Endothelial cell of umbilical vein (primary cell): Measurements from ENCODE around the gene RAD51B.

ENCODE experiments used
- CTCF ChIP-seq, 2 donors: IDR thresholded peaks; 1 replicate in 1 of 2; 2 replicates in 1 of 2; pipeline ENCODE4 v1.5.1; 2011; ENCODE audit warnings: low read length in 2 of 2, mild to moderate bottlenecking in 2 of 2, moderate library complexity in 2 of 2, control low read depth in 1 of 2, inconsistent platforms in 1 of 2, low read depth in 1 of 2; ENCODE audit not compliant: insufficient read depth in 1 of 2; ENCODE audit errors: extremely low read depth in 1 of 2
- EZH2 ChIP-seq: IDR thresholded peaks from 2 replicates; pipeline ENCODE4 v1.6.1; 2012; ENCODE audit warnings: borderline replicate concordance, low read depth, mild to moderate bottlenecking, moderate library complexity, low read length, inconsistent platforms; ENCODE audit not compliant: severe bottlenecking
- JUN ChIP-seq: IDR thresholded peaks from 2 replicates; pipeline ENCODE4 v1.6.1; 2011; ENCODE audit warnings: borderline replicate concordance, low read depth; ENCODE audit not compliant: insufficient read length, insufficient read depth
- MYC ChIP-seq: IDR thresholded peaks from one replicate; pipeline ENCODE4 v1.6.1; 2011; ENCODE audit warnings: mild to moderate bottlenecking, low read depth, low read length
- POLR2A ChIP-seq: IDR thresholded peaks from 2 replicates; pipeline ENCODE4 v1.6.1; 2012; ENCODE audit warnings: low read depth, mild to moderate bottlenecking, control low read depth, low read length
- POLR2AphosphoS5 ChIP-seq: IDR thresholded peaks from 2 replicates; pipeline ENCODE4 v1.6.1; 2012; ENCODE audit warnings: low read depth, mild to moderate bottlenecking, control low read depth, low read length, moderate library complexity; ENCODE audit not compliant: insufficient read depth

GRCh38 chr14:68306934-68307789, 487.6 kb downstream of the RAD51B start:
- TF ChIP-seq MYC (no peak), CTCF (IDR thresholded peaks at IDR 0.05; ENCODE audit: extremely low read depth in 1 of 2, insufficient read depth in 1 of 2, low read depth in 1 of 2, low read length in 2 of 2) (no peak), EZH2 (no peak), POLR2AphosphoS5 (no peak), POLR2A (no peak), JUN (no peak)
